A549 (cell line): ENCODE measurements around the gene SORL1. TPM values are rescaled to one million over a fixed set of nuclear protein-coding genes. Genes with fewer than 3 reads are reported as not detected.

ENCODE experiments used
- ATAC-seq, 2 experiments: fragments of 200-7000 bp in 1 of 2; fragments of >200 bp in 1 of 2; cut with Nextera tagmentation in 1 of 2; cut with Tn5 transposase in 1 of 2; 3 replicates each; pipeline versions ENCODE4 v1.8.0 to v1.9.1; 2018 to 2020; ENCODE audit warnings: mild to moderate bottlenecking in 1 of 2, moderate library complexity in 1 of 2
- CTCF ChIA-PET: fragments of 300-600 bp; sonication (Branson Sonifier 250); formaldehyde crosslinking; extraction: SDS; loops from one replicate; lab custom pipeline; 2021; ENCODE audit warnings: antibody characterized with exemption, inconsistent platforms; lab: Yijun Ruan, JAX
- POLR2A ChIA-PET: fragments of 350-600 bp; formaldehyde crosslinking; extraction: SDS; loops from one replicate; lab custom pipeline; 2021; ENCODE audit warnings: antibody characterized with exemption, inconsistent platforms; lab: Yijun Ruan, JAX
- DNase-seq, 2 experiments: peaks; one replicate each; pipeline versions ENCODE4 v3.0.0 to v3.0.0-alpha.2; 2011 to 2016; ENCODE audit warnings: low read depth in 1 of 2, low spot score in 1 of 2
- FAIRE-seq: peaks from 2 replicates; lab custom pipeline; 2011; peaks lifted over from hg19 to GRCh38; lab: Jason Lieb, UNC
- H3K27ac ChIP-seq, 2 experiments: fragments of >200 bp; sonication (Bioruptor Twin); formaldehyde crosslinking; 3 replicates each; pipeline ENCODE4 v1.5.1; 2016 to 2017
- H3K4me1 ChIP-seq: fragments of >200 bp; sonication (Bioruptor Twin); formaldehyde crosslinking; 3 replicates; pipeline ENCODE4 v1.6.1; 2016
- H3K4me2 ChIP-seq: fragments of >200 bp; sonication (Bioruptor Twin); formaldehyde crosslinking; 3 replicates; pipeline ENCODE4 v1.6.1; 2016
- H3K4me3 ChIP-seq: fragments of >200 bp; sonication (Bioruptor Twin); formaldehyde crosslinking; 3 replicates; pipeline ENCODE4 v1.5.1; 2016
- H3K9me3 ChIP-seq: fragments of >200 bp; sonication (Bioruptor Twin); formaldehyde crosslinking; 3 replicates; pipeline ENCODE4 v1.6.1; 2016
- BHLHE40 ChIP-seq: IDR thresholded peaks from 2 replicates; pipeline ENCODE4 v1.6.1; 2012; ENCODE audit warnings: low read depth, low read length, inconsistent platforms
- CBX8 ChIP-seq: fragments of 200-600 bp; sonication (generic); IDR thresholded peaks from 2 replicates; pipeline ENCODE4 v1.6.1; 2016
- CHD2 ChIP-seq: fragments of 150-350 bp; IDR thresholded peaks from 2 replicates; pipeline ENCODE4 v1.6.1; 2014; ENCODE audit warnings: low read length; ENCODE audit not compliant: partially characterized antibody
- CHD4 ChIP-seq: fragments of 200-600 bp; sonication (generic); IDR thresholded peaks from 2 replicates; pipeline ENCODE4 v1.6.1; 2016; ENCODE audit warnings: antibody characterized with exemption, mild to moderate bottlenecking, borderline replicate concordance
- EHF ChIP-seq: fragments of 250-450 bp; sonication (Bioruptor Pico); IDR thresholded peaks from 2 replicates; pipeline ENCODE4 v1.5.0; 2020; ENCODE audit warnings: mild to moderate bottlenecking
- EP300 ChIP-seq, 2 experiments: fragments of >200 bp; sonication (Bioruptor Twin); formaldehyde crosslinking; IDR thresholded peaks; 2 replicates in 1 of 2; 3 replicates in 1 of 2; pipeline ENCODE4 v1.6.1; 2016 to 2017
- HEYL ChIP-seq: fragments of 250-450 bp; sonication (Bioruptor Pico); IDR thresholded peaks from 2 replicates; pipeline ENCODE4 v1.8.0; 2021; ENCODE audit warnings: mild to moderate bottlenecking, moderate library complexity
- HOXB13 ChIP-seq: fragments of 250-450 bp; sonication (Bioruptor Pico); IDR thresholded peaks from 2 replicates; pipeline ENCODE4 v1.5.0; 2020; ENCODE audit warnings: low read depth, mild to moderate bottlenecking, moderate library complexity
- HOXB5 ChIP-seq: fragments of 250-450 bp; sonication (Bioruptor Pico); IDR thresholded peaks from 2 replicates; pipeline ENCODE4 v1.5.0; 2020; ENCODE audit warnings: mild to moderate bottlenecking, moderate library complexity
- JUN ChIP-seq, 2 experiments: fragments of >200 bp; sonication (Bioruptor Twin); formaldehyde crosslinking; IDR thresholded peaks; 2 replicates in 1 of 2; 3 replicates in 1 of 2; pipeline ENCODE4 v1.6.1; 2016 to 2017
- MYC ChIP-seq: IDR thresholded peaks from 2 replicates; pipeline ENCODE4 v1.6.1; 2012; ENCODE audit warnings: mild to moderate bottlenecking, inconsistent platforms, low read length, improper control_type of control experiment, borderline replicate concordance
- NPAS2 ChIP-seq: fragments of 250-450 bp; sonication (Bioruptor Pico); IDR thresholded peaks from 2 replicates; pipeline ENCODE4 v1.8.0; 2022; ENCODE audit warnings: mild to moderate bottlenecking, moderate library complexity, borderline replicate concordance
- NR3C1 ChIP-seq: fragments of >200 bp; sonication (Bioruptor Twin); formaldehyde crosslinking; IDR thresholded peaks from 3 replicates; pipeline ENCODE4 v1.6.1; 2017
- PBX3 ChIP-seq: IDR thresholded peaks from 2 replicates; pipeline ENCODE4 v1.6.1; 2012
- PHF8 ChIP-seq: fragments of 200-600 bp; sonication (generic); IDR thresholded peaks from 2 replicates; pipeline ENCODE4 v1.6.1; 2016; ENCODE audit warnings: low read depth, mild to moderate bottlenecking, antibody characterized with exemption, moderate library complexity, borderline replicate concordance
- POLR2A ChIP-seq: IDR thresholded peaks from 2 replicates; pipeline ENCODE4 v1.6.1; 2012; ENCODE audit warnings: mild to moderate bottlenecking, low read length
- RARB ChIP-seq: fragments of 250-450 bp; sonication (Bioruptor Pico); IDR thresholded peaks from 2 replicates; pipeline ENCODE4 v1.8.0; 2021; ENCODE audit warnings: mild to moderate bottlenecking, moderate library complexity
- RCOR1 ChIP-seq: fragments of 150-350 bp; IDR thresholded peaks from 2 replicates; pipeline ENCODE4 v1.6.1; 2014; ENCODE audit warnings: antibody characterized with exemption, low read length, low read depth
- RFX5 ChIP-seq: fragments of 450-650 bp; IDR thresholded peaks from 2 replicates; pipeline ENCODE4 v1.7.1; 2014; ENCODE audit warnings: antibody characterized with exemption, mild to moderate bottlenecking, moderate library complexity
- RNF2 ChIP-seq: fragments of 200-600 bp; sonication (generic); IDR thresholded peaks from 2 replicates; pipeline ENCODE4 v1.6.1; 2016; ENCODE audit warnings: low read depth, mild to moderate bottlenecking, antibody characterized with exemption, moderate library complexity, borderline replicate concordance
- SMC3 ChIP-seq: fragments of >200 bp; sonication (Bioruptor Twin); formaldehyde crosslinking; IDR thresholded peaks from 3 replicates; pipeline ENCODE4 v1.6.1; 2018; ENCODE audit warnings: inconsistent platforms
- TFCP2L1 ChIP-seq: fragments of 250-450 bp; sonication (Bioruptor Pico); IDR thresholded peaks from 2 replicates; pipeline ENCODE4 v1.5.0; 2021; ENCODE audit warnings: mild to moderate bottlenecking
- TP53 ChIP-seq: fragments of 250-450 bp; sonication (Bioruptor Pico); IDR thresholded peaks from 2 replicates; pipeline ENCODE4 v1.5.0; 2021; ENCODE audit warnings: mild to moderate bottlenecking, moderate library complexity
- ZC3H11A ChIP-seq: fragments of 450-650 bp; IDR thresholded peaks from 2 replicates; pipeline ENCODE4 v1.6.1; 2014; ENCODE audit warnings: antibody characterized with exemption, mild to moderate bottlenecking
- ZNF302 ChIP-seq: fragments of 250-450 bp; sonication (Bioruptor Pico); IDR thresholded peaks from 2 replicates; pipeline ENCODE4 v1.9.0; 2021; ENCODE audit warnings: inconsistent platforms, mild to moderate bottlenecking, moderate library complexity
- WGBS: methylation state at CpG from one replicate; pipeline ENCODE4 v1.1.6; 2017; ENCODE audit errors: missing lambda C conversion rate; 5-methylcytosine and 5-hydroxymethylcytosine counted together
- polyA plus RNA-seq, 4 experiments: library from polyadenylated mRNA; depleted of rRNA in 3 of 4; stranded (reverse); fragments of >200 nt; fragmentation: RNase III in 1 of 4; extraction: RNeasy Plus Mini Kit Qiagen cat#74134 plus additional on column Dnase treatment in 1 of 4; gene quantifications; 2 replicates in 3 of 4; 3 replicates in 1 of 4; pipeline ENCODE4 v1.2.3, GENCODE V29; 2011 to 2017
- TF ChIP-seq, protein P1 (sequence below): IDR thresholded peaks from 2 replicates; pipeline ENCODE4 v1.6.1; 2012; ENCODE audit warnings: low read depth, borderline replicate concordance
- TF ChIP-seq, protein P2 (sequence below): fragments of 150-350 bp; IDR thresholded peaks from 2 replicates; pipeline ENCODE4 v1.6.1; 2014; ENCODE audit warnings: low read depth, mild to moderate bottlenecking, low read length
- TF ChIP-seq, protein P3 (sequence below): fragments of >200 bp; sonication (Bioruptor Twin); formaldehyde crosslinking; IDR thresholded peaks from 3 replicates; pipeline ENCODE4 v1.6.1; 2016
- TF ChIP-seq, protein P4 (sequence below): fragments of 450-650 bp; IDR thresholded peaks from 2 replicates; pipeline ENCODE4 v1.6.1; 2014; ENCODE audit warnings: antibody characterized with exemption

SORL1 gene
- polyA plus RNA-seq, 2 of the 4 experiments (the other 2 are of a cell fraction) = 0.45 to 3.8 TPM

- TF ChIP-seq, protein P1, sequence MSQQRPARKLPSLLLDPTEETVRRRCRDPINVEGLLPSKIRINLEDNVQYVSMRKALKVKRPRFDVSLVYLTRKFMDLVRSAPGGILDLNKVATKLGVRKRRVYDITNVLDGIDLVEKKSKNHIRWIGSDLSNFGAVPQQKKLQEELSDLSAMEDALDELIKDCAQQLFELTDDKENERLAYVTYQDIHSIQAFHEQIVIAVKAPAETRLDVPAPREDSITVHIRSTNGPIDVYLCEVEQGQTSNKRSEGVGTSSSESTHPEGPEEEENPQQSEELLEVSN = no peak
- TF ChIP-seq TFCP2L1 (CRISPR knock-in tag) = no peak
- TF ChIP-seq RCOR1 = no peak
- no peak for TF ChIP-seq NR3C1
- TF ChIP-seq HOXB13 (CRISPR knock-in tag) = no peak
- TF ChIP-seq CHD2 = no peak
- TF ChIP-seq RARB (CRISPR knock-in tag) = no peak
- TF ChIP-seq, protein P2, sequence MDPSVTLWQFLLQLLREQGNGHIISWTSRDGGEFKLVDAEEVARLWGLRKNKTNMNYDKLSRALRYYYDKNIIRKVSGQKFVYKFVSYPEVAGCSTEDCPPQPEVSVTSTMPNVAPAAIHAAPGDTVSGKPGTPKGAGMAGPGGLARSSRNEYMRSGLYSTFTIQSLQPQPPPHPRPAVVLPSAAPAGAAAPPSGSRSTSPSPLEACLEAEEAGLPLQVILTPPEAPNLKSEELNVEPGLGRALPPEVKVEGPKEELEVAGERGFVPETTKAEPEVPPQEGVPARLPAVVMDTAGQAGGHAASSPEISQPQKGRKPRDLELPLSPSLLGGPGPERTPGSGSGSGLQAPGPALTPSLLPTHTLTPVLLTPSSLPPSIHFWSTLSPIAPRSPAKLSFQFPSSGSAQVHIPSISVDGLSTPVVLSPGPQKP = no peak
- TF ChIP-seq CBX8 = no peak
- ATAC-seq = no peak
These were observed 33.1 kb downstream of the SORL1 start for GRCh38 chr11:121485216-121485615.

GRCh38 chr11:121486054-121486453 lies 33.9 kb downstream of the SORL1 start:
- POLR2A ChIA-PET = interaction anchor here (0.7 kb wide), 1 partner anchor 10 kb away, joined by 5 read pairs; no protein-coding TSS in a partner anchor
- WGBS = 88% methylated on average over 5 of the region's 5 CpGs
- ATAC-seq (no peak), DNase-seq (no peak), FAIRE-seq (no peak)
- Histone ChIP-seq H3K4me3 (no peak overlapping the region), H3K27ac (no peak overlapping the region), H3K4me2 (no peak overlapping the region), H3K4me1 (no peaks in the 10 kb centered on the region), H3K9me3 (no peaks in the 10 kb centered on the region)
- TF ChIP-seq CHD2 (no peak), CHD4 (no peak)
- CTCF ChIA-PET = no interaction called here

More at GRCh38 chr11:121485216-121485615, 33.1 kb downstream of the SORL1 start:
- DNase-seq (no peak), FAIRE-seq (no peak)
- ChIA-PET CTCF (interaction anchor here (0.5 kb wide), 1 partner anchor 15 kb away, joined by 4 read pairs; no protein-coding TSS in a partner anchor), POLR2A (no interaction called here)
- Histone ChIP-seq H3K9me3 (no peaks in the 10 kb centered on the region), H3K4me1 (no peaks in the 10 kb centered on the region), H3K4me3 (no peak overlapping the region), H3K4me2 (no peak overlapping the region), H3K27ac (no peak overlapping the region)
- 71% methylated on average over 7 of the region's 7 CpGs for whole genome bisulfite sequencing

DNA sequence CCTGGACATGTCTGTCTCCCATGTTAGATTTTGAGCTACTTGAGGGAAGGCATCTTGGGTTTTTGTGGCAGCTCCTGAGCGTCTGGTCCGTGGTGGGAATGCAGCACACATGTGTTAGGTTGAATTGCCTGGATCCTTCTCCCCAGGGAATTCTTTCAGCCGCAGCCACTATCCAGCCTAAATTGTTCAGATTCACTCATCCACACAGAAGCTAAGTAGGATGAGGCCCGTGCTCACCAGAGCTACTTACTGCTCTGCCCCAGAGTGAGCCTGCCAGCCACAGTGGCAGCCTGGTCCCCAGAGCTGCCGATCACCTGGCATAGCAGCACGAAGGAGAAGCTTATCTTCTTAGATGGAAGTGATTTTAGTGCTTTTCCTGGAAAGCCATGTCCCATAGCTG lies 35.1 kb downstream of the SORL1 start:
- TF ChIP-seq RARB (CRISPR knock-in tag) (no peak), HEYL (CRISPR knock-in tag) (no peak), PBX3 (no peak), BHLHE40 (no peak), RNF2 (no peak), ZC3H11A (no peak), JUN (IDR thresholded peaks at IDR 0.05) (no peak), TP53 (CRISPR knock-in tag) (no peak), ZNF302 (CRISPR knock-in tag) (no peak), MYC (no peak), EP300 (IDR thresholded peaks at IDR 0.05) (no peak), EHF (CRISPR knock-in tag) (no peak), HOXB5 (CRISPR knock-in tag) (no peak), POLR2A (no peak), SMC3 (no peak), NPAS2 (CRISPR knock-in tag) (no peak), RFX5 (no peak), PHF8 (no peak)
- TF ChIP-seq, protein P3, sequence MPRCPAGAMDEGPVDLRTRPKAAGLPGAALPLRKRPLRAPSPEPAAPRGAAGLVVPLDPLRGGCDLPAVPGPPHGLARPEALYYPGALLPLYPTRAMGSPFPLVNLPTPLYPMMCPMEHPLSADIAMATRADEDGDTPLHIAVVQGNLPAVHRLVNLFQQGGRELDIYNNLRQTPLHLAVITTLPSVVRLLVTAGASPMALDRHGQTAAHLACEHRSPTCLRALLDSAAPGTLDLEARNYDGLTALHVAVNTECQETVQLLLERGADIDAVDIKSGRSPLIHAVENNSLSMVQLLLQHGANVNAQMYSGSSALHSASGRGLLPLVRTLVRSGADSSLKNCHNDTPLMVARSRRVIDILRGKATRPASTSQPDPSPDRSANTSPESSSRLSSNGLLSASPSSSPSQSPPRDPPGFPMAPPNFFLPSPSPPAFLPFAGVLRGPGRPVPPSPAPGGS = no peak
- TF ChIP-seq, protein P4, sequence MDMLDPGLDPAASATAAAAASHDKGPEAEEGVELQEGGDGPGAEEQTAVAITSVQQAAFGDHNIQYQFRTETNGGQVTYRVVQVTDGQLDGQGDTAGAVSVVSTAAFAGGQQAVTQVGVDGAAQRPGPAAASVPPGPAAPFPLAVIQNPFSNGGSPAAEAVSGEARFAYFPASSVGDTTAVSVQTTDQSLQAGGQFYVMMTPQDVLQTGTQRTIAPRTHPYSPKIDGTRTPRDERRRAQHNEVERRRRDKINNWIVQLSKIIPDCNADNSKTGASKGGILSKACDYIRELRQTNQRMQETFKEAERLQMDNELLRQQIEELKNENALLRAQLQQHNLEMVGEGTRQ = no peak
- ATAC-seq (no peak), FAIRE-seq (no peak), DNase-seq (no peak)
- POLR2A ChIA-PET = no interaction called here
- Histone ChIP-seq H3K27ac (no peak overlapping the region), H3K4me1 (no peaks in the 10 kb centered on the region), H3K4me3 (no peak overlapping the region), H3K4me2 (no peak overlapping the region), H3K9me3 (no peaks in the 10 kb centered on the region)
- CTCF ChIA-PET = interaction anchor here (1.2 kb wide), 1 partner anchor 36 kb away, joined by 4 read pairs; the partner anchor contains the start of gene SORL1
- 74% methylated on average over 5 of the region's 6 CpGs for whole genome bisulfite sequencing
